ENCODE data around the gene ACSF3. TPM values are rescaled to one million over a fixed set of nuclear protein-coding genes. Genes with fewer than 3 reads are reported as not detected.

Gene ACSF3
- total and polyA plus RNA-seq, 2 of the 4 experiments (the other 2 are of a cell fraction): 9.5 to 14.2 TPM

- Histone ChIP-seq H3K4me3 (ENCODE audit: insufficient read depth, low read depth, low read length) (no peak overlapping the region), H3K9me3 (ENCODE audit: control insufficient read depth, insufficient read depth, low read length) (no peaks in the 10 kb centered on the region)
- POLR2A ChIA-PET (ENCODE audit: unreplicated experiment): no interaction called here
Measured at GRCh38 chr16:89174055-89174827, 80.6 kb downstream of the ACSF3 start.

More at GRCh38 chr16:89174055-89174827, 80.6 kb downstream of the ACSF3 start:
- WGBS, 2 experiments (ENCODE audit: extremely low coverage in 2 of 2, insufficient read length in 1 of 2): 88% methylated on average over 5 of the region's 23 CpGs; no CpG with 5 or more reads in 1 of the 2 experiments
- no peak overlapping the region for H4K8ac ChIP-seq (ENCODE audit: low read depth in 2 of 2, low read length in 2 of 2)
- no peak overlapping the region for H2AK9ac ChIP-seq (replicated peaks; ENCODE audit: low read depth, low read length, poor library complexity)
- H3K79me1 ChIP-seq (ENCODE audit: low read depth in 1 of 2, low read length in 2 of 2): no peaks in the 10 kb centered on the region
- in situ Hi-C loops (cut with MboI; ENCODE audit: low sequenced_read_pairs): no loop called here
- H3K4ac ChIP-seq (ENCODE audit: low read depth, low read length): no peak overlapping the region
- no peak overlapping the region for H4K91ac ChIP-seq (ENCODE audit: insufficient read depth, low read depth, low read length)
- no peak overlapping the region for H2AFZ ChIP-seq (replicated peaks; ENCODE audit: low read length, poor library complexity)
- CTCF ChIA-PET: no interaction called here
- H2AK5ac ChIP-seq (ENCODE audit: low read depth, low read length): no peak overlapping the region
- DNase-seq: no peak
- peaks cover 3% of the 10 kb centered on the region; the same call in 1 of the 2 replicates for H3K4me1 ChIP-seq (ENCODE audit: control insufficient read depth, insufficient read depth, low read length)
- H3K23ac ChIP-seq (ENCODE audit: low read depth, low read length): no peak overlapping the region
- H2BK5ac ChIP-seq (ENCODE audit: low read depth, low read length, poor library complexity, severe bottlenecking): no peak overlapping the region
- no peak for ATAC-seq (ENCODE audit: low read depth)
- intact Hi-C loops (cut with micrococcal nuclease): no loop called here
- dilution Hi-C loops (cut with HindIII; ENCODE audit: low sequenced_read_pairs, unreplicated experiment): no loop called here
- H3K27ac ChIP-seq (ENCODE audit: insufficient read depth, low read length): no peak overlapping the region
- BruUV-seq (replicated peaks): no TSS peak
- H3K56ac ChIP-seq (ENCODE audit: extremely low read depth, insufficient read depth, low read length): no peak overlapping the region
- no peak overlapping the region for H2BK15ac ChIP-seq (ENCODE audit: low read depth, low read length)
- H3K14ac ChIP-seq (replicated peaks; ENCODE audit: low read depth, low read length): no peak overlapping the region
- H3K9ac ChIP-seq (ENCODE audit: low read depth, low read length): no peak overlapping the region
- H3K4me2 ChIP-seq (ENCODE audit: low read depth, low read length): no peak overlapping the region
- no peak overlapping the region for H3K18ac ChIP-seq (ENCODE audit: low read depth, low read length)
- H4K5ac ChIP-seq (ENCODE audit: low read depth, low read length): no peak overlapping the region
- H3K27me3 ChIP-seq (ENCODE audit: control insufficient read depth, insufficient read depth, low read length): peaks cover 56% of the 10 kb centered on the region
- no peaks in the 10 kb centered on the region; the same call in 1 of the 2 replicates for H4K20me1 ChIP-seq (ENCODE audit: insufficient read depth, low read length)
- no peak overlapping the region for H2BK20ac ChIP-seq (ENCODE audit: low read depth, low read length)
- TF ChIP-seq USF2 (IDR thresholded peaks at IDR 0.05; ENCODE audit: low read depth, low read length) (no peak), BHLHE40 (IDR thresholded peaks at IDR 0.05; ENCODE audit: low read depth, low read length) (no peak), SMC3 (IDR thresholded peaks at IDR 0.05; ENCODE audit: low read depth, low read length) (no peak), POLR2A (IDR thresholded peaks at IDR 0.05; ENCODE audit: low read depth, low read length) (no peak), RFX5 (IDR thresholded peaks at IDR 0.05; ENCODE audit: low read depth, low read length) (no peak), FOS (IDR thresholded peaks at IDR 0.05; ENCODE audit: low read depth, low read length) (no peak), RAD21 (IDR thresholded peaks at IDR 0.05; ENCODE audit: low read length) (no peak), MAZ (IDR thresholded peaks at IDR 0.05; ENCODE audit: borderline replicate concordance, low read depth, low read length) (no peak), CHD1 (IDR thresholded peaks at IDR 0.05; ENCODE audit: low read depth, low read length) (no peak), MXI1 (IDR thresholded peaks at IDR 0.05; ENCODE audit: borderline replicate concordance, low read depth, low read length) (no peak), MAFK (IDR thresholded peaks at IDR 0.05; ENCODE audit: low read depth, low read length) (no peak), RCOR1 (IDR thresholded peaks at IDR 0.05; ENCODE audit: insufficient replicate concordance, low read length) (no peak), CEBPB (IDR thresholded peaks at IDR 0.05; ENCODE audit: low read depth, low read length) (no peak), NFE2L2 (IDR thresholded peaks at IDR 0.05; ENCODE audit: low read depth, low read length) (no peak)
- TF ChIP-seq, protein P1, sequence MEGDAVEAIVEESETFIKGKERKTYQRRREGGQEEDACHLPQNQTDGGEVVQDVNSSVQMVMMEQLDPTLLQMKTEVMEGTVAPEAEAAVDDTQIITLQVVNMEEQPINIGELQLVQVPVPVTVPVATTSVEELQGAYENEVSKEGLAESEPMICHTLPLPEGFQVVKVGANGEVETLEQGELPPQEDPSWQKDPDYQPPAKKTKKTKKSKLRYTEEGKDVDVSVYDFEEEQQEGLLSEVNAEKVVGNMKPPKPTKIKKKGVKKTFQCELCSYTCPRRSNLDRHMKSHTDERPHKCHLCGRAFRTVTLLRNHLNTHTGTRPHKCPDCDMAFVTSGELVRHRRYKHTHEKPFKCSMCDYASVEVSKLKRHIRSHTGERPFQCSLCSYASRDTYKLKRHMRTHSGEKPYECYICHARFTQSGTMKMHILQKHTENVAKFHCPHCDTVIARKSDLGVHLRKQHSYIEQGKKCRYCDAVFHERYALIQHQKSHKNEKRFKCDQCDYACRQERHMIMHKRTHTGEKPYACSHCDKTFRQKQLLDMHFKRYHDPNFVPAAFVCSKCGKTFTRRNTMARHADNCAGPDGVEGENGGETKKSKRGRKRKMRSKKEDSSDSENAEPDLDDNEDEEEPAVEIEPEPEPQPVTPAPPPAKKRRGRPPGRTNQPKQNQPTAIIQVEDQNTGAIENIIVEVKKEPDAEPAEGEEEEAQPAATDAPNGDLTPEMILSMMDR (conservative IDR thresholded peaks at IDR 0.05; ENCODE audit: low read depth, low read length): no peak
- TF ChIP-seq, protein P2, sequence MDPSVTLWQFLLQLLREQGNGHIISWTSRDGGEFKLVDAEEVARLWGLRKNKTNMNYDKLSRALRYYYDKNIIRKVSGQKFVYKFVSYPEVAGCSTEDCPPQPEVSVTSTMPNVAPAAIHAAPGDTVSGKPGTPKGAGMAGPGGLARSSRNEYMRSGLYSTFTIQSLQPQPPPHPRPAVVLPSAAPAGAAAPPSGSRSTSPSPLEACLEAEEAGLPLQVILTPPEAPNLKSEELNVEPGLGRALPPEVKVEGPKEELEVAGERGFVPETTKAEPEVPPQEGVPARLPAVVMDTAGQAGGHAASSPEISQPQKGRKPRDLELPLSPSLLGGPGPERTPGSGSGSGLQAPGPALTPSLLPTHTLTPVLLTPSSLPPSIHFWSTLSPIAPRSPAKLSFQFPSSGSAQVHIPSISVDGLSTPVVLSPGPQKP (IDR thresholded peaks at IDR 0.05; ENCODE audit: borderline replicate concordance, low read depth, low read length): no peak
- H3K36me3 ChIP-seq (ENCODE audit: control insufficient read depth, insufficient read depth, low read length): no peaks in the 10 kb centered on the region
- no peak overlapping the region for H2BK120ac ChIP-seq (ENCODE audit: low read depth, low read length)
- H3K9me1 ChIP-seq (ENCODE audit: insufficient read depth, low read length): no peaks in the 10 kb centered on the region
